Spleen (tissue), 11 donors: ENCODE data around the gene QPRT. TPM values are rescaled to one million over a fixed set of nuclear protein-coding genes. Genes with fewer than 3 reads are reported as not detected.
"Not testable (repeated sequence)": the region's sequence is repeated elsewhere in the genome, so short reads cannot be mapped to it uniquely, and the experiment has no call there.

ENCODE experiments used
- DNase-seq: peaks from one replicate; pipeline ENCODE4 v3.0.0-alpha.2; 2020
- H3K27ac ChIP-seq, 8 donors: fragments of 200-600 bp; sonication (generic) in 7 of 8; 1 replicate in 4 of 8; 2 replicates in 4 of 8; pipeline versions ENCODE4 v1.5.0 to v1.8.0; 2016 to 2021; ENCODE audit warnings: inconsistent platforms in 4 of 8, mild to moderate bottlenecking in 4 of 8, moderate library complexity in 1 of 8
- H3K27me3 ChIP-seq, 7 donors: fragments of 200-600 bp; sonication (generic) in 6 of 7; replicated peaks in 1 of 7; 1 replicate in 4 of 7; 2 replicates in 3 of 7; pipeline versions ENCODE4 v1.5.0 to v1.8.0; 2016 to 2021; ENCODE audit warnings: inconsistent platforms in 3 of 7, mild to moderate bottlenecking in 1 of 7
- H3K36me3 ChIP-seq, 6 donors: fragments of 200-600 bp; sonication (generic) in 5 of 6; 1 replicate in 4 of 6; 2 replicates in 2 of 6; pipeline versions ENCODE4 v1.5.0 to v1.8.0; 2016 to 2021; ENCODE audit warnings: inconsistent platforms in 2 of 6
- H3K4me1 ChIP-seq, 6 donors: fragments of 200-600 bp; sonication (generic) in 5 of 6; 1 replicate in 3 of 6; 2 replicates in 3 of 6; pipeline versions ENCODE4 v1.5.0 to v1.8.0; 2016 to 2021; ENCODE audit warnings: inconsistent platforms in 3 of 6
- H3K4me3 ChIP-seq, 8 donors: fragments of 200-600 bp; sonication (generic) in 7 of 8; 1 replicate in 4 of 8; 2 replicates in 4 of 8; pipeline versions ENCODE4 v1.5.0 to v1.8.0; 2016 to 2021; ENCODE audit warnings: inconsistent platforms in 4 of 8, mild to moderate bottlenecking in 4 of 8, moderate library complexity in 2 of 8
- H3K9me3 ChIP-seq, 8 donors: fragments of 200-600 bp; sonication (generic) in 7 of 8; 1 replicate in 4 of 8; 2 replicates in 4 of 8; pipeline versions ENCODE4 v1.5.0 to v1.8.0; 2016 to 2021; ENCODE audit warnings: inconsistent platforms in 4 of 8
- CTCF ChIP-seq, 11 experiments: fragments of 200-600 bp in 7 of 11; fragments of 450-650 bp in 4 of 11; sonication (generic) in 4 of 11; IDR thresholded peaks in 8 of 11; conservative IDR thresholded peaks in 3 of 11; 1 replicate in 7 of 11; 2 replicates in 4 of 11; pipeline versions ENCODE4 v1.4.0 to v1.8.0; 2016 to 2021; ENCODE audit warnings: antibody characterized with exemption in 11 of 11, inconsistent platforms in 4 of 11, mild to moderate bottlenecking in 1 of 11
- POLR2A ChIP-seq, 3 donors: fragments of 450-650 bp; IDR thresholded peaks; one replicate each; pipeline ENCODE4 v1.5.1; 2017; ENCODE audit warnings: antibody characterized with exemption in 3 of 3, mild to moderate bottlenecking in 1 of 3
- POLR2AphosphoS5 ChIP-seq, 3 donors: sonication (generic); formaldehyde crosslinking; IDR thresholded peaks; one replicate each; pipeline ENCODE4 v1.5.1; 2017; ENCODE audit warnings: antibody characterized with exemption in 3 of 3
- WGBS, 5 donors: extraction: QIAGEN DNeasy Blood & Tissue Kit in 3 of 5; methylation state at CpG; one replicate each; pipeline versions ENCODE4 v1.1.5 to v1.1.7; 2013 to 2018; 5-methylcytosine and 5-hydroxymethylcytosine counted together
- intact Hi-C: fragments of 100-400 bp; cut with DNase I; formaldehyde crosslinking; loops from one replicate; pipeline ENCODE4 v1.15.0; 2023; ENCODE audit warnings: low total_unique reads
- polyA plus RNA-seq, 3 donors: library from polyadenylated mRNA; stranded (reverse); fragments of 200-250 nt; gene quantifications; one replicate each; pipeline ENCODE4 v1.2.1, GENCODE V29; 2013
- total RNA-seq, 7 donors: library from RNA; depleted of rRNA in 3 of 7; stranded (reverse); fragments of >200 nt in 3 of 7; fragmentation: NEBNext Ultra II Directional in 4 of 7; extraction: Animal tissue kit (Norgen Biotek cat#: 25700) in 4 of 7; gene quantifications; one replicate each; pipeline versions ENCODE4 v1.1.0 to v1.2.1, GENCODE V29; 2016 to 2021
- donor health status: healthy with polysubstance abuse.
- donor health status: DM: no; HTN: no; CAD: no; lungs with moderate emphysema.
- donor health status: DM: no; HTN: no; CAD: no.
- donor health status: Bipolar disorder and iron deficiency.
- donor health status: healthy.
- donor health status: DM: no; HTN: no; CAD: no.
- donor health status: DM: yes; HTN: yes; CAD: no.

QPRT gene
- total and polyA plus RNA-seq, 10 donors = 3.3 to 37.2 (median 13.3) TPM

GRCh38 chr16:29702269-29702668 lies 23.3 kb downstream of the QPRT start:
- DNase-seq = peak; percentile 1
- no peaks in the 10 kb centered on the region for H3K27me3 ChIP-seq
- no peaks in the 10 kb centered on the region for H3K36me3 ChIP-seq
- 15 to 31% (median 24%) methylated on average over 13 of the region's 13 CpGs for WGBS, 5 donors
- TF ChIP-seq POLR2A (IDR thresholded peaks at IDR 0.05) = no peak
- TF ChIP-seq CTCF (IDR thresholded peaks at IDR 0.05 in 8 of 11, conservative IDR thresholded peaks at IDR 0.05 in 3 of 11) = no peak
- no peak for TF ChIP-seq POLR2AphosphoS5 (IDR thresholded peaks at IDR 0.05)
- peak overlapping the region in 1 of 8 donors; percentile 40 for H3K4me3 ChIP-seq
- peaks cover 0 to 10% (median 0%) of the 10 kb centered on the region in 8 donors for H3K9me3 ChIP-seq
- peaks cover 9 to 37% (median 31%) of the 10 kb centered on the region in 6 donors for H3K4me1 ChIP-seq
- peak overlapping the region; percentile 61 to 88 (median 74) for H3K27ac ChIP-seq
- intact Hi-C loops = loop anchor here (5.0 kb wide), 1 partner anchor 320 kb away; the partner anchor contains the start of gene C16orf92

GRCh38 chr16:29705030-29705429 lies 26.1 kb downstream of the QPRT start:
- no peaks in the 10 kb centered on the region for H3K27me3 ChIP-seq
- no peak overlapping the region for H3K27ac ChIP-seq
- intact Hi-C loops = no loop called here
- no peaks in the 10 kb centered on the region for H3K36me3 ChIP-seq
- H3K4me1 ChIP-seq = peaks cover 9 to 39% (median 31%) of the 10 kb centered on the region in 6 donors
- peaks cover 0 to 7% (median 0%) of the 10 kb centered on the region in 8 donors for H3K9me3 ChIP-seq
- TF ChIP-seq POLR2A (IDR thresholded peaks at IDR 0.05) = no peak
- TF ChIP-seq CTCF (IDR thresholded peaks at IDR 0.05 in 8 of 11, conservative IDR thresholded peaks at IDR 0.05 in 3 of 11) = no peak
- no peak for TF ChIP-seq POLR2AphosphoS5 (IDR thresholded peaks at IDR 0.05)
- no peak for DNase-seq
- H3K4me3 ChIP-seq = no peak overlapping the region
- WGBS, 5 donors = 63 to 80% (median 71%) methylated on average over 2 of the region's 2 CpGs

GRCh38 chr16:29707160-29707559 lies 28.2 kb downstream of the QPRT start:
- H3K27ac ChIP-seq, H3K4me3 ChIP-seq, H3K27me3 ChIP-seq, H3K9me3 ChIP-seq, DNase-seq, H3K36me3 ChIP-seq, intact Hi-C loops: not testable (repeated sequence)
- 91 to 100% (median 100%) methylated on average over 1 of the region's 1 CpG for WGBS, 5 donors
- peaks cover 16 to 40% (median 25%) of the 10 kb centered on the region in 6 donors for H3K4me1 ChIP-seq

GRCh38 chr16:29708917-29709600 lies 30.1 kb downstream of the QPRT start:
- Histone ChIP-seq H3K9me3 (no peaks in the 10 kb centered on the region), H3K27me3 (no peaks in the 10 kb centered on the region), H3K36me3 (no peaks in the 10 kb centered on the region), H3K27ac (no peak overlapping the region), H3K4me3 (no peak overlapping the region), H3K4me1 (peaks cover 6 to 27% (median 9%) of the 10 kb centered on the region in 6 donors)
- peak; percentile 22 for DNase-seq
- 57 to 84% (median 64%) methylated on average over 16 of the region's 16 CpGs for WGBS, 5 donors
- no peak for TF ChIP-seq CTCF (IDR thresholded peaks at IDR 0.05 in 8 of 11, conservative IDR thresholded peaks at IDR 0.05 in 3 of 11)
- TF ChIP-seq POLR2A (IDR thresholded peaks at IDR 0.05) = no peak
- no peak for TF ChIP-seq POLR2AphosphoS5 (IDR thresholded peaks at IDR 0.05)
- intact Hi-C loops = no loop called here

- peak; percentile 8 for DNase-seq
- H3K27me3 ChIP-seq, H3K4me3 ChIP-seq, H3K9me3 ChIP-seq, H3K27ac ChIP-seq, intact Hi-C loops, H3K36me3 ChIP-seq: not testable (repeated sequence)
- 50 to 84% (median 77%) methylated on average over 6 of the region's 6 CpGs for WGBS, 5 donors
- peaks cover 6 to 27% (median 9%) of the 10 kb centered on the region in 6 donors for H3K4me1 ChIP-seq
Measured at GRCh38 chr16:29709657-29710056, 30.7 kb downstream of the QPRT start.
